Dedifferentiated amniotic fluid mesenchymal stem cell (primary cell): Measurements from ENCODE around the gene FOXO3.
"Not testable (repeated sequence)": the region's sequence is repeated elsewhere in the genome, so short reads cannot be mapped to it uniquely, and the experiment has no call there.

Source experiments
- DNase-seq: peaks from one replicate; pipeline ENCODE4 v3.0.0-alpha.2; 2016; ENCODE audit errors: extremely low spot score

Gene FOXO3

DNA sequence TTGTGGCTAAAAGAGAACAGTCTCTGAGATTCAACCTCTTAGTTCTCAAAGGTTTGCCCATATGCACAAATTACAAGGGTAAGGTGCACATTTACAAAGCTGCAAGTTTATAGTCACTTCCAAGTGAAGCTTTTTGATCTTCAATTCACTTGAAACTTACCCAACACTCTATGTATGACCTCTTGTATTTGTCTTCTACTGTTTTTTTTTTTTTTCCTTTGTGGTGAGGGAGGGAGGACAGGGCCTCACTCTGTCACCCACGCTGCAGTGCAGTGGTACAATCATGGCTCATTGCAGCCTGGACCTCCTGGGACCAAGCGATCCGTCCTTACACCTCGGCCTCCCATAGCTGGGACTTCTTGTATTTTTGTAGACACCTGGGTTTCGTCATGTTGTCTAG lies 4.5 kb upstream of the FOXO3 start:
- no peak for DNase-seq

DNA sequence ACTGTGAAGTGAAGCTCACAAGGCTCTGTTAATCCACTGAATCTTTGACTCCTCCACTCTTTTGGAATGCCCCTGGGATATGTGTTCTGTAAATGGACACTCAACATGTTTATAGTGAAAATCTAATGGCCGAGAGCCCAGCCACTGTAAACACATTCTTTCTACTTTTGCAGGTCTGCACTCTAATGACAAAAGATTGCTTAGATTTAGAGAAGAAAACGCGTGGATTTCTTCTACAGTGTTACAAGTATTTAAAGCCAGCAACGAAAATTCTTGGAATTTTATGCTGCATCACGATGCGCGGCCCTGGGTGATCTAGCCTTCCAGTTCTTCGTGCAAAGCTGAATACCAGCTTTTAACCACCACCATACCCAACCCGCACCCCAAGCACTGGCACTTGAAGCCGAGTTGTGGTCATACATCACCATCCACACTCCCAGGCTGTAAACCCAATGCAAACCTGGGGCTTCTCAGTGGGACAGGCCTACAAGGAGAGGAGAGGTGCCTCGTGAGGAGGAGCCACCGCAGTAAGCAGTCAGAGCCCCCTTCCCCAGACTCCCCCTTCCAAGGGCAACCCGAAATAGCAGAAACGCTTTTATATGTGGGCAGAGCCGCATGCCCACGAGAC lies 3.7 kb upstream of the FOXO3 start:
- DNase-seq: peak; percentile 58

GRCh38 chr6:108557494-108558371 lies 3.0 kb upstream of the FOXO3 start:
- peak; percentile 51 for DNase-seq

DNA sequence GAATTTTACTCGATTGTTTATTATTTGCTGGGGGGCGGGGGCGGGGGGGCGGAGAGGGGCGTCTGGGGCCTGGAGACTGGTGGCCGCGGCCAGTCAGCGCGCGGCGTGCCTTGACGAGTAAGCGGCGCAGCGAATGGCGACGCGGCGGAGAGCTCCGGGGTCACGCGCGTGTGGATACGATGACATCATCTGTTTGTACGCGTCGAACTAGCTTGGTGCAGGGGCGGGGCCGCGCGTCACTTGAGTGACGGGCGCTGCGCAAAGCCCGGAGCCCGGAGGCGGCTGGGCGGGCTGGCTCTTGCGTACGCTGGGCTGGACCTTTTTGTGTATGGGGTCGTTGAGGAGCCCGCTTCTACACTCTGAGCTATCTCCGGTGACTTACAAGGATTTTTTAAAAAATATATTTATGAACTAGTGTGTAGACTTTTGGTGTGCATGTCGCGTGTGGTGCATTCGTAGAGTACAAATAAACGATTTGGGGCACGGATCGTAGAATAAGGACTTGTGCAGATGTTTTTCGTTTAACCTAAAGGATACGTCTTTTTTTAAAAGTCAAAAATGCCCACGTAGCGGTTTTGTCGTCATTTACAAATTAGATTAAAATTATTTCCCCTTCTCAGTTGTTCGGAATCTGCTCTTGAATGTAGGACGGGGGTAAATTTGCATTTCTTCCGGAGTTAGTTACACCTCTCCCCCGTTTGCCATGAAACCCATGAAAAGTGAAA lies 2.2 kb upstream of the FOXO3 start:
- peak; percentile 99 for DNase-seq

DNA sequence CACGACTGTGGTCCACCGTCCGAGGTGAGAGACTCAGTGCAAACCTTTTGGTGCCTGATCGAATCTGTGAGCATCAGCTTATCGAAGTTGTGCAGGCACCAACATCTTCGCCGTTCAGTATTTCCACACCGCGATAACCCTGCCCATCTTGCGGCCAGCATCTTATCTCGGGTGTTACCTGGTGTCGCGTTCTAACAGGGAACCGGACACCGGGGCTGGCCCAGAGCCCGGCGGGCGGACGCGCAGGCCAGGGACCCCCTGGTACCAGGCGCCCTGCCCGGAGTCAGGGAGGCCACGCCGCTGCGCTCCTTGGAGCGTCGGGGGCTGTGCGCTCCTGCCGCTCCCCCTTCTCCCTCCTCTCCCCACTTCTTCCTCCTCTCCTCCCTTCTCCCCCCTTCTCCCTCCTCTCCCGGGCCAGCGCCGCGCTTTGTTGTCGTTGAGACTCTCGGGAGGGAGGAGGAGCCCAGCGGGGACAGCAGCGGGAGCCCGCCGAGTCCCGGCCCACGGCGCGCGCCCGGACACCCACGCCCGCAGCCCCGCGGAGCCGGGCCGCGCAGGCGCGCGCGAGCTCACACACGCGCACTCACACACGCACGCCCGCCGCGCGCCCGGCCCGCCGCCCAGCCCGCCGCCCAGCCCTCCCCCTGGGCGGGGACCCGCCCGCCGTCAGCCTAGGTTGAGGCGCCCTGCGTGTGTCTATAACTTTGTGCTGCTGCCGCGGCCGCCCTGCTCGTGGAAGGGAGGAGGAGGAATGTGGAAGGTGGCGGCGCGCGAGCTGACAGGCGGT lies 1.4 kb upstream of the FOXO3 start:
- peak; percentile 88 for DNase-seq

DNA sequence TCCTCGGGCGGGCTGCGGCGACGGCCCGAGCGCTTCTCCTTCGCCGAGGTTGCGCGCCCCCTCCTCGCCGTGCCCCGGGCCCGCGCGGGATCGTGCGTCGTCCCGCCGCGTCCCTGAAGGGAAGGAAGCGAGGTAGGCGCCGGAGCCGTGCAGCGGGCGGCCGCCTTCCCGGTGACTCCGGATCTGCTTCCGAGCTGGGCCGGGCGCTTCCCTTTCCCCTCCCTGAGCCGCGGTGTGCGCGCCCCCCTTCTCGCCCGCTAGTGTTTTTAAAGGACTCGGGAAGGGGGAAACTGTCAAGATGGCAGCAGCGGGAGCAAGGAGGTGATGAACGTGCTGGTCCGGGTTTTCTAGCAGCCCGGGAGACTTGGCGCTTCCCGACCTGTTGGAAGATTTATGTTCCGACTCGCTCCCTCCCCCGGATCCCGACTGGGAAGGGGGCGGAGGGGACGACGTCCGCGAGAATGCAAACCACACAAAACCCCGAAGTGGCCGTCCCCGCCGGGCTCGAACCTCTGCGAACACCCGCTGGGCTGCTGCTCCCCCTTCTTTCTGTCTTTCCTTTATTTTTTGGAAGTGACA lies 744 bp upstream of the FOXO3 start:
- DNase-seq: peak; percentile 49

GRCh38 chr6:108561309-108561647 lies 561 bp downstream of the FOXO3 start:
- not testable (repeated sequence) for DNase-seq

- DNase-seq: no peak
Observed at GRCh38 chr6:108561742-108562502, 1.2 kb downstream of the FOXO3 start.

DNA sequence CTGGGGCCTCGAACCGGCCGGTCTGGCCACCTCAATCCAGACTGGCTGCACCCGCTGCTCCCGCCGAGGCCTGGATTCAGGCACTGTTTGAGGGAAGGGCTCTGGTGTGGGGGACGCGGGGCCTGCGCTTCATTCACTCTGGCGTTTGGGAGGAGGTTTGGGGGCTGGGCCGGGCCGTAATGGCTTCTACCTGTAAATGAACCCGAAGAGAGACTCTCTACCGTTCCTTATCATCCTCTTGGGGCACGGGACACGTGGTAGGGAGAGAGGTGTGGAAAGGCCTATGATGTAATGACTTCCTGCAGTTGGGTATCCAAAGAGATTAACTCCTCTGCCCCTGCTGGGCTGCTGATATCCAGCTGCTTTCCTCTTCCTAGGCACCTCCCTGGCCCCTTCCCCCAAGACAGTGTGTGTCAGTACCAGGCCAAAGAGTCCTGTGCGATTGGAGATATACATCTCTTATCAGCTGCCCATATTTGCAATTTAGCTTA lies 1.8 kb downstream of the FOXO3 start:
- DNase-seq: peak; percentile 39

GRCh38 chr6:108563292-108563691 lies 2.6 kb downstream of the FOXO3 start:
- no peak for DNase-seq

DNA sequence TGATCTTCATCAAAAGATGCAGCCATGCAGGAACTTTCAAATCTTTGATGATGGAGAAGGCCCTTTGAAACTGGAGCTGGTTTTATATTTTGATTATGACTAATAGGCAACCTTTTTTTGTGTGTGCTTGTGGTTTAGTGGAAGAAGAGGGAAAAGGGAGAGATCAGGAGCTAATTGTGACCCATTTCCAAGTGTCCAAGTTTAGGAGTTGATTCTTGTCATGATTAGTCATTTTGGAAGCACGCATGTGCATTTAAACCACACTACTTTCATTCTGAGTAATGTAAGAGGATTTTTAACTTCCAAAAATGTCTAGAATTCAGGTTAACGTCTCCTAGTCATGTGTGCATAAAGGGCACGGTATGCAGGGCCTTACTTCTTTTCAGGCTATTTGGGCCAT lies 3.5 kb downstream of the FOXO3 start:
- DNase-seq: peak; percentile 88

GRCh38 chr6:108565091-108565766 lies 4.5 kb downstream of the FOXO3 start:
- no peak for DNase-seq

- no peak for DNase-seq
Observed at GRCh38 chr6:108565893-108566292, 5.2 kb downstream of the FOXO3 start.

DNA sequence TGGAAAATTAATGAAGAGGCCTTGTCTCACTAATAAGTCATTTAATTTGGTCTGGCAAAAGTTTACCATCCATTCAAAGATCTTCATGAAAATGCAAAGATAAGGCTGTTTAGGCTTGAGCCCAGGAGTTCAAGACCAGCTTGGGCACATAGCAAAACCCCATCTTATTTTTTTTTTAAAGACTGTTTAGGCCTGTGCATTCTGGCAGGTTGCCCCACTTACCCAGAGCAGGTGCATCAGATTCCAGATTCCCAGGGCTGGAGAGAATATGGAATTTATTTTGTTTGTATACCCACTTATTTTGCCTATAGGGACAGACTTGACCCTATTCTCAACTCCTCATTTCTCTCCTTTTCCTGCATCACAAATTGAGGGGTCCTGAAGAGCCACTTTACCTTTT lies 5.7 kb downstream of the FOXO3 start:
- DNase-seq: no peak

- DNase-seq: no peak
Observed at GRCh38 chr6:108568101-108568500, 7.4 kb downstream of the FOXO3 start.

- no peak for DNase-seq
Observed at GRCh38 chr6:108568551-108569305, 8.0 kb downstream of the FOXO3 start.

GRCh38 chr6:108570517-108570916 lies 9.8 kb downstream of the FOXO3 start:
- DNase-seq: no peak

DNA sequence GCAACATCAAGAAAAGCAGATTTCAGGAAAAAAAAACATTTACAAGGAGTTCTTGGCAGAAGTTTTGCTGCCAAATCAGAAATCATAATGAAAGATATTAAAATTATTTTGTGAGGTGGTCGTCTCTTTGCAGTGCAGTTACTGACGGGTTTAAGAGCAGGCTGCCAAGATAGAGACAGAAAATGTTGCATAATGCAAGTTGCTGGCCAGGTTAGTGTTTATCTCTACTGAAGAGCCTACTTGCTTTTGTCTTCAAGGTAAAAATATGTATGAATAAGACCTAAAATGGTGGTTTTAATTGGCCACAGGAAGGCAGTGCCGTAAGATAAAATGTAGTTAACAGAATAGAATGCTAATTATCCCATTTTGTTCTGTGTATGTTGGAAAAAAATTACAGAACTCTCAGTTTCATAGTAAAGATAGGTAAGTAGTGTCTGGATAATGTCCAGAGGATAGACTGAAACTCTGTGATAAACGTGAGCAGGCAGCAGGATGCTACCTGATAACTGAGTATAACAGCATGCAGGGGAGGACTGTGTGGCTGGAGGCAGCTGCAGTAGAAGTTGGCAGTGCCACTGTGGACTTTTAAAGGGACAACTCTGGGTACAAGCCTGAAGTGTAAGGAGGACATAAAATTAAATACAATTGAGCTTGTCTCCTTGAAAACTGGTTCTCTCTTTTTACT lies 13.9 kb downstream of the FOXO3 start:
- no peak for DNase-seq
